H9 (cell line): ENCODE measurements around the gene NHLRC1. TPM values are rescaled to one million over a fixed set of nuclear protein-coding genes. Genes with fewer than 3 reads are reported as not detected.

Source experiments
- DNase-seq: peaks from one replicate; pipeline ENCODE4 v3.0.0-alpha.2; 2017
- H2AFZ ChIP-seq: one replicate; pipeline ENCODE4 v1.6.1; 2013; ENCODE audit warnings: mild to moderate bottlenecking, low read length, control low read depth, moderate library complexity
- H2AK5ac ChIP-seq: 2 replicates; pipeline ENCODE4 v1.6.1; 2013; ENCODE audit warnings: low read length, control low read depth, mixed read lengths; ENCODE audit not compliant: insufficient read length
- H2BK120ac ChIP-seq: one replicate; pipeline ENCODE4 v1.6.1; 2013; ENCODE audit warnings: low read depth, mild to moderate bottlenecking, low read length, control low read depth, inconsistent platforms; ENCODE audit not compliant: poor library complexity, severe bottlenecking
- H2BK12ac ChIP-seq: 2 replicates; pipeline ENCODE4 v1.6.1; 2013; ENCODE audit warnings: low read length, control low read depth, mixed read lengths, low read depth; ENCODE audit not compliant: insufficient read length
- H2BK15ac ChIP-seq: 2 replicates; pipeline ENCODE4 v1.6.1; 2013; ENCODE audit warnings: low read depth, low read length, control low read depth
- H2BK20ac ChIP-seq: one replicate; pipeline ENCODE4 v1.6.1; 2013; ENCODE audit warnings: low read depth, mild to moderate bottlenecking, low read length, control low read depth, inconsistent platforms; ENCODE audit not compliant: poor library complexity, severe bottlenecking
- H2BK5ac ChIP-seq: 2 replicates; pipeline ENCODE4 v1.6.1; 2013; ENCODE audit warnings: low read length, control low read depth, mixed read lengths; ENCODE audit not compliant: insufficient read length
- H3K14ac ChIP-seq: 2 replicates; pipeline ENCODE4 v1.6.1; 2013; ENCODE audit warnings: low read length, control low read depth; ENCODE audit not compliant: insufficient read depth
- H3K18ac ChIP-seq: 2 replicates; pipeline ENCODE4 v1.6.1; 2013; ENCODE audit warnings: low read depth, mild to moderate bottlenecking, mixed read lengths, low read length, control low read depth; ENCODE audit not compliant: insufficient read length
- H3K23ac ChIP-seq: 2 replicates; pipeline ENCODE4 v1.6.1; 2013; ENCODE audit warnings: low read length, control low read depth, mixed read lengths, low read depth; ENCODE audit not compliant: insufficient read length
- H3K23me2 ChIP-seq: 2 replicates; pipeline ENCODE4 v1.6.1; 2013; ENCODE audit warnings: low read depth, mild to moderate bottlenecking, mixed read lengths, low read length, control low read depth; ENCODE audit not compliant: insufficient read length, poor library complexity, severe bottlenecking
- H3K27ac ChIP-seq: 2 replicates; pipeline ENCODE4 v1.5.1; 2013; ENCODE audit warnings: low read length, control low read depth, mixed read lengths, low read depth; ENCODE audit not compliant: insufficient read length
- H3K27me3 ChIP-seq: 2 replicates; pipeline ENCODE4 v1.6.1; 2013; ENCODE audit warnings: low read length, control low read depth, inconsistent platforms; ENCODE audit not compliant: insufficient read depth
- H3K4ac ChIP-seq: 2 replicates; pipeline ENCODE4 v1.6.1; 2013; ENCODE audit warnings: low read depth, mild to moderate bottlenecking, control low read depth, inconsistent platforms, low read length, moderate library complexity
- H3K4me1 ChIP-seq: 2 replicates; pipeline ENCODE4 v1.6.1; 2013; ENCODE audit warnings: low read length, control low read depth, inconsistent platforms; ENCODE audit not compliant: insufficient read depth
- H3K4me2 ChIP-seq: 2 replicates; pipeline ENCODE4 v1.6.1; 2013; ENCODE audit warnings: low read length, control low read depth, mixed read lengths; ENCODE audit not compliant: insufficient read length, insufficient read depth
- H3K56ac ChIP-seq: 2 replicates; pipeline ENCODE4 v1.6.1; 2013; ENCODE audit warnings: low read depth, mild to moderate bottlenecking, mixed read lengths, low read length, control low read depth; ENCODE audit not compliant: insufficient read length
- H3K79me1 ChIP-seq: 2 replicates; pipeline ENCODE4 v1.6.1; 2013; ENCODE audit warnings: low read depth, mild to moderate bottlenecking, moderate library complexity, low read length, control low read depth, inconsistent platforms; ENCODE audit not compliant: insufficient read depth, poor library complexity, severe bottlenecking
- H3K79me2 ChIP-seq: 2 replicates; pipeline ENCODE4 v1.6.1; 2013; ENCODE audit warnings: low read length, control low read depth, inconsistent platforms; ENCODE audit not compliant: insufficient read depth
- H3K9ac ChIP-seq: 2 replicates; pipeline ENCODE4 v1.6.1; 2013; ENCODE audit warnings: low read length, control low read depth, mixed read lengths; ENCODE audit not compliant: insufficient read length; ENCODE audit errors: extremely low read depth
- H3K9me3 ChIP-seq: one replicate; pipeline ENCODE4 v1.6.1; 2013; ENCODE audit warnings: low read depth, low read length, inconsistent platforms; ENCODE audit not compliant: control insufficient read depth
- H3T11ph ChIP-seq: one replicate; pipeline ENCODE4 v1.6.1; 2013; ENCODE audit warnings: mild to moderate bottlenecking, low read length, control low read depth, inconsistent platforms
- H4K20me1 ChIP-seq: one replicate; pipeline ENCODE4 v1.6.1; 2013; ENCODE audit not compliant: control insufficient read depth, insufficient read length, insufficient read depth
- H4K5ac ChIP-seq: 2 replicates; pipeline ENCODE4 v1.6.1; 2013; ENCODE audit warnings: low read depth, mild to moderate bottlenecking, mixed read lengths, low read length, control low read depth; ENCODE audit not compliant: insufficient read length
- H4K8ac ChIP-seq: replicated peaks from 2 replicates; pipeline ENCODE4 v1.6.1; 2013; ENCODE audit warnings: low read length, control low read depth, mixed read lengths, low read depth; ENCODE audit not compliant: insufficient read length
- H4K91ac ChIP-seq: 2 replicates; pipeline ENCODE4 v1.6.1; 2013; ENCODE audit warnings: low read depth, mild to moderate bottlenecking, moderate library complexity, mixed read lengths, low read length, control low read depth; ENCODE audit not compliant: insufficient read length
- H3K27ac Mint-ChIP-seq, 3 experiments: 2 replicates in 2 of 3; 3 replicates in 1 of 3; pipeline ENCODE4 v1.8.0; 2020 to 2021; ENCODE audit warnings: mixed read lengths in 3 of 3, mild to moderate bottlenecking in 1 of 3, moderate library complexity in 1 of 3
- H3K27me3 Mint-ChIP-seq: 2 replicates; pipeline ENCODE4 v1.8.0; 2021; ENCODE audit warnings: low read depth, mild to moderate bottlenecking, moderate library complexity, mixed read lengths
- H3K36me3 Mint-ChIP-seq, 3 experiments: 2 replicates in 2 of 3; 3 replicates in 1 of 3; pipeline ENCODE4 v1.8.0; 2020 to 2021; ENCODE audit warnings: low read depth in 3 of 3, mixed read lengths in 3 of 3; ENCODE audit not compliant: insufficient read depth in 1 of 3
- H3K4me1 Mint-ChIP-seq, 2 experiments: 2 replicates each; pipeline ENCODE4 v1.8.0; 2020; ENCODE audit warnings: mixed read lengths in 2 of 2
- H3K4me3 Mint-ChIP-seq, 2 experiments: 2 replicates in 1 of 2; 3 replicates in 1 of 2; pipeline ENCODE4 v1.8.0; 2020 to 2021; ENCODE audit warnings: mild to moderate bottlenecking in 2 of 2, mixed read lengths in 2 of 2, moderate library complexity in 1 of 2
- H3K9me3 Mint-ChIP-seq, 2 experiments: 2 replicates in 1 of 2; 3 replicates in 1 of 2; pipeline ENCODE4 v1.8.0; 2020; ENCODE audit warnings: mild to moderate bottlenecking in 2 of 2, mixed read lengths in 2 of 2, moderate library complexity in 1 of 2
- CTCF ChIP-seq: fragments of 200-600 bp; sonication (generic); conservative IDR thresholded peaks from 3 replicates; pipeline ENCODE4 v1.8.0; 2021; ENCODE audit warnings: antibody characterized with exemption, mild to moderate bottlenecking
- WGBS: extraction: QIAGEN DNeasy Blood & Tissue Kit; methylation state at CpG from one replicate; pipeline ENCODE4 v1.1.7; 2013; ENCODE audit warnings: missing lambda C conversion rate, low lambda C conversion rate, mixed read lengths; ENCODE audit not compliant: insufficient read length; ENCODE audit errors: extremely low coverage; 5-methylcytosine and 5-hydroxymethylcytosine counted together
- total RNA-seq: library from RNA; stranded (reverse); gene quantifications from 2 replicates; pipeline ENCODE4 v1.2.1, GENCODE V29; 2021

The NHLRC1 gene
- total RNA-seq, 1 experiment from 2014 or later = 1.5 TPM

DNA sequence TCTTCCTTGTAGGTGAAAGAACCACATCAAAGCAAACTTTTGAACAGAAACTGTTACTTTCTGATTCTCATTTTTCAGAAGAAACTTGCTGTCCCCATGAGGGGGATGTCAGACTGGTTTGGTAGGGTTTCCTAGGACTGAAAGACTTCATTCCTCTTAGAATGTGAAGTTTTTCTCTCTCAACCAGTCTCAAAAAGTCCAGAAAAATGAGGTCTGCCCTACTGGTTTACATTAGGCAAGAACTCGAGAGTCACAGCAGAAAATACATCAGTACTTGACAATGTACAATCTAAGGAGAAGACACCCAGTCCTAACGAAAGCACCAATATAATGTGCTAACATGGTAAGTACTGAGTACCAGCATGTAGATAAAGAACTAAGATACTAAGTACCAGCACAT, 12.7 kb upstream of the NHLRC1 start:
- Histone ChIP-seq H3K23me2 (no peaks in the 10 kb centered on the region), H4K5ac (no peak overlapping the region), H3K4me1 (no peaks in the 10 kb centered on the region), H3K9me3 (no peaks in the 10 kb centered on the region), H2AK5ac (no peak overlapping the region), H4K8ac (no peak overlapping the region), H3K18ac (no peak overlapping the region), H3K23ac (no peak overlapping the region), H3K9ac (no peak overlapping the region), H4K20me1 (no peaks in the 10 kb centered on the region), H3K79me1 (no peaks in the 10 kb centered on the region), H3K79me2 (no peaks in the 10 kb centered on the region), H2BK20ac (no peak overlapping the region), H3K56ac (no peak overlapping the region), H2AFZ (no peak overlapping the region), H3K27ac (no peak overlapping the region), H2BK12ac (no peak overlapping the region), H3K4ac (no peak overlapping the region), H3K27me3 (no peaks in the 10 kb centered on the region), H3T11ph (no peak overlapping the region), H4K91ac (no peak overlapping the region), H2BK15ac (no peak overlapping the region), H2BK120ac (no peak overlapping the region), H2BK5ac (no peak overlapping the region), H3K14ac (no peak overlapping the region), H3K4me2 (no peak overlapping the region)
- H3K27ac Mint-ChIP-seq = no peak overlapping the region
- H3K4me1 Mint-ChIP-seq = no peaks in the 10 kb centered on the region
- H3K27me3 Mint-ChIP-seq = no peaks in the 10 kb centered on the region
- WGBS = no CpG with 5 or more reads among the region's 2 CpGs
- TF ChIP-seq CTCF = no peak
- no peak for DNase-seq
- H3K36me3 Mint-ChIP-seq = peaks cover 7 to 44% (median 38%) of the 10 kb centered on the region in 3 experiments; a peak in 6 of 7 replicates
- H3K9me3 Mint-ChIP-seq = no peaks in the 10 kb centered on the region
- no peak overlapping the region for H3K4me3 Mint-ChIP-seq
